HG02970 (cell line): ENCODE measurements around the gene AQP12B.

ENCODE experiments used
- ATAC-seq: cut with Tn5 transposase; IDR thresholded peaks from one replicate; pipeline ENCODE4 v1.9.1; 2021; ENCODE audit warnings: mild to moderate bottlenecking, moderate library complexity, moderate number of reproducible peaks; ENCODE audit not compliant: unreplicated experiment, low FRiP score

AQP12B gene

GRCh38 chr2:240650254-240650965 lies 32.3 kb downstream of the AQP12B start:
- no peak for ATAC-seq

- no peak for ATAC-seq
These were observed 33.4 kb downstream of the AQP12B start for GRCh38 chr2:240649331-240649730.

GRCh38 chr2:240648650-240649275 lies 33.9 kb downstream of the AQP12B start:
- no peak for ATAC-seq

- ATAC-seq = no peak
These were observed 34.5 kb downstream of the AQP12B start for GRCh38 chr2:240648155-240648649.

- no peak for ATAC-seq
These were observed 35.1 kb downstream of the AQP12B start for GRCh38 chr2:240647503-240648154.

GRCh38 chr2:240646900-240647502 lies 35.7 kb downstream of the AQP12B start:
- no peak for ATAC-seq

- no peak for ATAC-seq
These were observed 36.3 kb downstream of the AQP12B start for GRCh38 chr2:240646176-240646899.

GRCh38 chr2:240645801-240646175 lies 36.9 kb downstream of the AQP12B start:
- no peak for ATAC-seq

GRCh38 chr2:240645346-240645745 lies 37.3 kb downstream of the AQP12B start:
- ATAC-seq = no peak

GRCh38 chr2:240644859-240645301 lies 37.8 kb downstream of the AQP12B start:
- ATAC-seq = no peak

GRCh38 chr2:240644171-240644651 lies 38.5 kb downstream of the AQP12B start:
- ATAC-seq = no peak

- no peak for ATAC-seq
These were observed 38.9 kb downstream of the AQP12B start for GRCh38 chr2:240643811-240644150.

GRCh38 chr2:240643093-240643810 lies 39.4 kb downstream of the AQP12B start:
- ATAC-seq = no peak

GRCh38 chr2:240642806-240643092 lies 39.9 kb downstream of the AQP12B start:
- ATAC-seq = no peak

- ATAC-seq = no peak
These were observed 40.5 kb downstream of the AQP12B start for GRCh38 chr2:240642061-240642805.

GRCh38 chr2:240640939-240641338 lies 41.7 kb downstream of the AQP12B start:
- no peak for ATAC-seq

- ATAC-seq = no peak
These were observed 43.1 kb downstream of the AQP12B start for GRCh38 chr2:240639566-240639965.

GRCh38 chr2:240638512-240639160 lies 44.0 kb downstream of the AQP12B start:
- ATAC-seq = no peak

GRCh38 chr2:240637901-240638345 lies 44.8 kb downstream of the AQP12B start:
- no peak for ATAC-seq
